T-cell (primary cell): ENCODE results near the gene ANKEF1. TPM values are rescaled to one million over a fixed set of nuclear protein-coding genes. Genes with fewer than 3 reads are reported as not detected.

Source experiments
- ATAC-seq, 4 experiments: fragments of 200-7000 bp in 3 of 4; fragments of 150-1000 bp in 1 of 4; cut with Tn5 transposase; replicated peaks in 1 of 4; 1 replicate in 3 of 4; 2 replicates in 1 of 4; pipeline ENCODE4 v1.10.0; 2021; ENCODE audit warnings: moderate library complexity in 3 of 4, mild to moderate bottlenecking in 2 of 4, moderate number of reproducible peaks in 1 of 4
- CTCF ChIA-PET, 2 donors: fragments of 300-600 bp; sonication (Branson Sonifier 250); formaldehyde crosslinking; loops; one replicate each; lab custom pipeline; 2022; ENCODE audit warnings: antibody characterized with exemption in 2 of 2; lab: Charles Lee
- POLR2A ChIA-PET, 2 donors: fragments of 300-600 bp; sonication (Branson Sonifier 250); formaldehyde crosslinking; loops; one replicate each; lab custom pipeline; 2022; ENCODE audit warnings: antibody characterized with exemption in 2 of 2; lab: Charles Lee
- DNase-seq, 35 experiments: peaks; one replicate each; pipeline versions ENCODE4 v3.0.0 to v3.0.0-alpha.2; 2013 to 2023
- H3K27ac ChIP-seq: one replicate; pipeline ENCODE4 v1.5.1; 2013; ENCODE audit warnings: low read length
- H3K27me3 ChIP-seq, 2 experiments: replicated peaks in 1 of 2; 1 replicate in 1 of 2; 2 replicates in 1 of 2; pipeline versions ENCODE4 v1.6.1 to v1.7.0; 2013; ENCODE audit warnings: low read length in 1 of 2, mixed read lengths in 1 of 2; ENCODE audit not compliant: control insufficient read depth in 2 of 2, insufficient read depth in 2 of 2; ENCODE audit errors: extremely low read depth in 1 of 2
- H3K36me3 ChIP-seq, 2 donors: 1 replicate in 1 of 2; 2 replicates in 1 of 2; pipeline versions ENCODE4 v1.6.1 to v1.7.0; 2013; ENCODE audit warnings: low read length in 1 of 2; ENCODE audit not compliant: control insufficient read depth in 2 of 2, insufficient read depth in 1 of 2; ENCODE audit errors: extremely low read depth in 1 of 2
- H3K4me1 ChIP-seq, 2 experiments: 1 replicate in 1 of 2; 2 replicates in 1 of 2; pipeline versions ENCODE4 v1.6.1 to v1.7.0; 2013; ENCODE audit warnings: low read length in 2 of 2, mixed read lengths in 1 of 2; ENCODE audit not compliant: insufficient read depth in 2 of 2, control insufficient read depth in 1 of 2; ENCODE audit errors: extremely low read depth in 1 of 2
- H3K4me3 ChIP-seq, 2 donors: 1 replicate in 1 of 2; 2 replicates in 1 of 2; pipeline versions ENCODE4 v1.5.1 to v1.7.0; 2013; ENCODE audit warnings: mild to moderate bottlenecking in 2 of 2, low read length in 1 of 2, moderate library complexity in 1 of 2; ENCODE audit not compliant: control insufficient read depth in 1 of 2; ENCODE audit errors: extremely low read depth in 1 of 2
- H3K9me3 ChIP-seq: 2 replicates; pipeline ENCODE4 v1.7.0; 2013
- H3K27ac Mint-ChIP-seq, 2 donors: one replicate each; pipeline ENCODE4 v1.8.0; 2020 to 2021; ENCODE audit warnings: mild to moderate bottlenecking in 2 of 2, mixed read lengths in 2 of 2
- H3K27me3 Mint-ChIP-seq, 2 donors: one replicate each; pipeline ENCODE4 v1.8.0; 2021 to 2022; ENCODE audit warnings: mixed read lengths in 2 of 2
- H3K36me3 Mint-ChIP-seq: one replicate; pipeline ENCODE4 v1.8.0; 2021; ENCODE audit warnings: mixed read lengths
- H3K4me1 Mint-ChIP-seq, 3 donors: one replicate each; pipeline ENCODE4 v1.8.0; 2020 to 2022; ENCODE audit warnings: mixed read lengths in 3 of 3, mild to moderate bottlenecking in 1 of 3
- H3K4me3 Mint-ChIP-seq, 3 donors: one replicate each; pipeline ENCODE4 v1.8.0; 2020 to 2022; ENCODE audit warnings: mild to moderate bottlenecking in 3 of 3, mixed read lengths in 3 of 3, moderate library complexity in 3 of 3
- H3K9me3 Mint-ChIP-seq, 3 donors: one replicate each; pipeline ENCODE4 v1.8.0; 2020 to 2022; ENCODE audit warnings: mixed read lengths in 3 of 3
- WGBS: methylation state at CpG from one replicate; pipeline ENCODE4 v1.1.5; 2013; ENCODE audit warnings: missing lambda C conversion rate; ENCODE audit not compliant: insufficient coverage; 5-methylcytosine and 5-hydroxymethylcytosine counted together
- total RNA-seq, 35 experiments: library from RNA in 6 of 35; stranded (reverse) in 6 of 35; fragments of 120-200 nt in 1 of 35; gene quantifications; one replicate each; pipeline versions ENCODE4 v1.2.1 to v1.2.4 and lab custom pipeline; 2013 to 2026

Gene ANKEF1
- total RNA-seq, 5 donors from 2014 or later (not counting 1 experiment from before 2014, with no cell fraction given): 1.9 to 7.0 (median 4.1) TPM

- Histone ChIP-seq H3K27me3 (no peaks in the 10 kb centered on the region), H3K27ac (no peak overlapping the region), H3K9me3 (no peaks in the 10 kb centered on the region), H3K4me1 (no peaks in the 10 kb centered on the region), H3K4me3 (no peak overlapping the region), H3K36me3 (peaks cover 0 to 5% of the 10 kb centered on the region in 2 donors)
- peaks cover 11 to 18% of the 10 kb centered on the region in 2 donors for H3K27me3 Mint-ChIP-seq
- POLR2A ChIA-PET: no interaction called here
- H3K9me3 Mint-ChIP-seq: no peaks in the 10 kb centered on the region
- DNase-seq (no peak), ATAC-seq (no peak)
- peaks cover 17% of the 10 kb centered on the region for H3K36me3 Mint-ChIP-seq
- no peak overlapping the region for H3K27ac Mint-ChIP-seq
- no peak overlapping the region for H3K4me3 Mint-ChIP-seq
- no peaks in the 10 kb centered on the region for H3K4me1 Mint-ChIP-seq
- 66% methylated on average over 2 of the region's 2 CpGs for WGBS
- CTCF ChIA-PET: no interaction called here
Observed at GRCh38 chr20:10061641-10062040, 26.9 kb downstream of the ANKEF1 start.

GRCh38 chr20:10063482-10063881 is 28.7 kb downstream of the ANKEF1 start:
- Mint-ChIP-seq H3K4me1 (no peaks in the 10 kb centered on the region), H3K4me3 (no peak overlapping the region), H3K27ac (no peak overlapping the region), H3K27me3 (peaks cover 11 to 21% of the 10 kb centered on the region in 2 donors), H3K36me3 (peaks cover 6% of the 10 kb centered on the region), H3K9me3 (no peaks in the 10 kb centered on the region)
- no peaks in the 10 kb centered on the region for H3K36me3 ChIP-seq
- ATAC-seq (no peak), DNase-seq (no peak)
- H3K27ac ChIP-seq: no peak overlapping the region
- H3K4me1 ChIP-seq: no peaks in the 10 kb centered on the region
- no peaks in the 10 kb centered on the region for H3K9me3 ChIP-seq
- CTCF ChIA-PET: no interaction called here
- no peak overlapping the region for H3K4me3 ChIP-seq
- H3K27me3 ChIP-seq: no peaks in the 10 kb centered on the region
- POLR2A ChIA-PET: no interaction called here
- 80% methylated on average over 2 of the region's 2 CpGs for WGBS

- WGBS: no CpG with 5 or more reads among the region's 1 CpG
- Mint-ChIP-seq H3K27me3 (peaks cover 16 to 25% of the 10 kb centered on the region in 2 donors), H3K4me1 (no peaks in the 10 kb centered on the region), H3K36me3 (no peaks in the 10 kb centered on the region), H3K9me3 (peaks cover 0 to 3% (median 0%) of the 10 kb centered on the region in 3 donors), H3K27ac (no peak overlapping the region), H3K4me3 (no peak overlapping the region)
- no peak for ATAC-seq
- no peak overlapping the region for H3K27ac ChIP-seq
- H3K9me3 ChIP-seq: no peaks in the 10 kb centered on the region
- CTCF ChIA-PET: no interaction called here
- DNase-seq: no peak
- no peaks in the 10 kb centered on the region for H3K27me3 ChIP-seq
- H3K4me1 ChIP-seq: no peaks in the 10 kb centered on the region
- no peaks in the 10 kb centered on the region for H3K36me3 ChIP-seq
- no peak overlapping the region for H3K4me3 ChIP-seq
- POLR2A ChIA-PET: no interaction called here
Observed at GRCh38 chr20:10064611-10065010, 29.8 kb downstream of the ANKEF1 start.

- H3K9me3 ChIP-seq: no peaks in the 10 kb centered on the region
- H3K4me3 ChIP-seq: no peak overlapping the region
- CTCF ChIA-PET: no interaction called here
- POLR2A ChIA-PET: no interaction called here
- no peaks in the 10 kb centered on the region for H3K36me3 ChIP-seq
- H3K27me3 Mint-ChIP-seq: peaks cover 16 to 28% of the 10 kb centered on the region in 2 donors
- no peak overlapping the region for H3K4me3 Mint-ChIP-seq
- DNase-seq (no peak), ATAC-seq (no peak)
- no peaks in the 10 kb centered on the region for H3K36me3 Mint-ChIP-seq
- no peaks in the 10 kb centered on the region for H3K27me3 ChIP-seq
- peaks cover 0 to 3% (median 0%) of the 10 kb centered on the region in 3 donors for H3K9me3 Mint-ChIP-seq
- WGBS: 89% methylated on average over 1 of the region's 3 CpGs
- H3K4me1 ChIP-seq: no peaks in the 10 kb centered on the region
- H3K4me1 Mint-ChIP-seq: no peaks in the 10 kb centered on the region
- H3K27ac Mint-ChIP-seq: no peak overlapping the region
- H3K27ac ChIP-seq: no peak overlapping the region
Observed at GRCh38 chr20:10065154-10065833, 30.5 kb downstream of the ANKEF1 start.

- Mint-ChIP-seq H3K27me3 (peaks cover 19 to 30% of the 10 kb centered on the region in 2 donors), H3K9me3 (peaks cover 0 to 3% (median 0%) of the 10 kb centered on the region in 3 donors), H3K4me3 (no peak overlapping the region), H3K4me1 (no peaks in the 10 kb centered on the region), H3K27ac (no peak overlapping the region), H3K36me3 (no peaks in the 10 kb centered on the region)
- no peaks in the 10 kb centered on the region for H3K27me3 ChIP-seq
- ChIA-PET CTCF (interaction anchor here in 1 of 2 donors (0.8 kb wide), 1 partner anchor 24 kb away, joined by 3 read pairs; no protein-coding TSS in a partner anchor), POLR2A (no interaction called here)
- H3K27ac ChIP-seq: no peak overlapping the region
- DNase-seq (no peak), ATAC-seq (no peak)
- no CpG with 5 or more reads among the region's 2 CpGs for WGBS
- no peak overlapping the region for H3K4me3 ChIP-seq
- no peaks in the 10 kb centered on the region for H3K36me3 ChIP-seq
- H3K9me3 ChIP-seq: no peaks in the 10 kb centered on the region
- no peaks in the 10 kb centered on the region for H3K4me1 ChIP-seq
Observed at GRCh38 chr20:10067321-10067720, 32.5 kb downstream of the ANKEF1 start.

- H3K27me3 Mint-ChIP-seq: peaks cover 26 to 31% of the 10 kb centered on the region in 2 donors
- no peak overlapping the region for H3K4me3 Mint-ChIP-seq
- no peak for ATAC-seq
- H3K9me3 Mint-ChIP-seq: no peaks in the 10 kb centered on the region
- Histone ChIP-seq H3K27me3 (peaks cover 0 to 3% of the 10 kb centered on the region in 2 experiments), H3K9me3 (no peaks in the 10 kb centered on the region), H3K4me3 (no peak overlapping the region), H3K27ac (no peak overlapping the region), H3K4me1 (no peaks in the 10 kb centered on the region), H3K36me3 (no peaks in the 10 kb centered on the region)
- H3K4me1 Mint-ChIP-seq: no peaks in the 10 kb centered on the region
- no peak for DNase-seq
- ChIA-PET POLR2A (no interaction called here), CTCF (no interaction called here)
- WGBS: 63% methylated on average over 2 of the region's 2 CpGs
- no peaks in the 10 kb centered on the region for H3K36me3 Mint-ChIP-seq
- H3K27ac Mint-ChIP-seq: no peak overlapping the region
Observed at GRCh38 chr20:10074513-10074912, 39.7 kb downstream of the ANKEF1 start.
